IMR-90 (cell line): ENCODE results near the gene ANXA4.

ENCODE experiments used
- CTCF ChIP-seq: conservative IDR thresholded peaks from 2 replicates; pipeline ENCODE4 v1.5.1; 2012; ENCODE audit warnings: mild to moderate bottlenecking, low read depth, low read length, improper control_type of control experiment
- ELK1 ChIP-seq: fragments of 150-350 bp; IDR thresholded peaks from 2 replicates; pipeline ENCODE4 v1.6.1; 2016; ENCODE audit warnings: low read depth, mild to moderate bottlenecking, low read length, moderate library complexity, borderline replicate concordance
- MAFK ChIP-seq: IDR thresholded peaks from 2 replicates; pipeline ENCODE4 v1.6.1; 2012; ENCODE audit warnings: low read depth, low read length, improper control_type of control experiment
- MXI1 ChIP-seq: IDR thresholded peaks from 2 replicates; pipeline ENCODE4 v1.6.1; 2012; ENCODE audit warnings: low read depth, mild to moderate bottlenecking, low read length, moderate library complexity, borderline replicate concordance
- POLR2A ChIP-seq: IDR thresholded peaks from 2 replicates; pipeline ENCODE4 v1.6.1; 2012; ENCODE audit warnings: mild to moderate bottlenecking, low read depth, low read length
- RAD21 ChIP-seq: IDR thresholded peaks from 2 replicates; pipeline ENCODE4 v1.6.1; 2012; ENCODE audit warnings: low read length, improper control_type of control experiment

- TF ChIP-seq RAD21: no peak
- TF ChIP-seq CTCF: no peak
- no peak for TF ChIP-seq MAFK
- no peak for TF ChIP-seq POLR2A
- TF ChIP-seq ELK1: no peak
- TF ChIP-seq MXI1: no peak
These were observed 66.0 kb downstream of the ANXA4 start for GRCh38 chr2:69807821-69808540.
